ENCODE results near the gene C17orf113. TPM values are rescaled to one million over a fixed set of nuclear protein-coding genes. Genes with fewer than 3 reads are reported as not detected.

Gene C17orf113
- total RNA-seq, 1 experiment from 2014 or later = 2.3 TPM

DNA sequence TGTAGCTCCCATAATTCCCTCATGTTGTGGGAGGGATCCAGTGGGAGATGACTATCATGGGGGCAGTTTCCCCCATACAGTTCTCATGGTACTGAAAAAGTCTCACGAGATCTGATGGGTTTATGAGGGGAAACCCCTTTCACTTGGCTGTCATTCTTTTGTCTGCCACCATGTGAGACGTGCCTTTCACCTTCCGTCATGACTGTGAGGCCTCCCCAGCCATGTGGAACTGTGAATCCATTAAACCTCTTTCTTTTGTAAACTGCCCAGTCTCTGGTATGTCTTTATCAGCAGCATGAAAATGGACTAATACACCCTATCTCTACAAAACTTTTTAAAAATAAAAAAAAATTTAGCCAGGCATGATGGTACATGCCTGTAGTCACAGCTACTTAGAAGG lies 6.2 kb upstream of the C17orf113 start:
- RAD21 ChIA-PET (ENCODE audit: low non-redundant PET in 1 of 2, low total read pairs in 2 of 2, uncharacterized antibody in 2 of 2, unreplicated experiment in 2 of 2) = no interaction called here
- Histone ChIP-seq H3K4me1 (ENCODE audit: control insufficient read depth in 1 of 2, insufficient read depth in 2 of 2, low read length in 2 of 2) (peaks cover 12 to 19% of the 10 kb centered on the region in 2 experiments), H3K27me3 (ENCODE audit: insufficient read depth, low read length) (peaks cover 11% of the 10 kb centered on the region; the same call in 1 of the 2 replicates), H3K9ac (ENCODE audit: low read length) (no peak overlapping the region), H3K4me3 (replicated peaks in 1 of 2; ENCODE audit: low read depth in 1 of 2, low read length in 2 of 2) (no peak overlapping the region), H3K79me2 (ENCODE audit: insufficient read depth, low read length) (no peaks in the 10 kb centered on the region), H3K9me3 (ENCODE audit: control insufficient read depth in 1 of 2, insufficient read depth in 1 of 2, low read depth in 1 of 2, low read length in 2 of 2) (no peaks in the 10 kb centered on the region), H3K4me2 (ENCODE audit: low read length) (no peak overlapping the region), H3K27ac (ENCODE audit: low read depth, low read length) (no peak overlapping the region), H2AFZ (ENCODE audit: low read depth, low read length, poor library complexity, severe bottlenecking) (no peak overlapping the region), H3K9me2 (ENCODE audit: insufficient read depth) (no peaks in the 10 kb centered on the region), H4K20me1 (ENCODE audit: insufficient read depth) (no peaks in the 10 kb centered on the region), H3K36me3 (ENCODE audit: control insufficient read depth in 1 of 2, insufficient read depth in 2 of 2, low read length in 2 of 2) (no peaks in the 10 kb centered on the region)
- ATAC-seq (no peak), DNase-seq (ENCODE audit: low read depth, low spot score) (no peak)
- intact Hi-C loops (cut with micrococcal nuclease) = no loop called here
- POLR2A ChIA-PET = no interaction called here
- BruUV-seq (replicated peaks) = no TSS peak
- CTCF ChIA-PET = interaction anchor here (1.4 kb wide), 1 partner anchor 9 kb away, joined by 4 read pairs; no protein-coding TSS in a partner anchor
- TF ChIP-seq EGR1 (IDR thresholded peaks at IDR 0.05; ENCODE audit: low read depth) (no peak), POLR2AphosphoS5 (IDR thresholded peaks at IDR 0.05; ENCODE audit: low read depth, low read length) (no peak), EZH2 (IDR thresholded peaks at IDR 0.05) (no peak), SP1 (IDR thresholded peaks at IDR 0.05; ENCODE audit: low read depth) (no peak), POLR2A (IDR thresholded peaks at IDR 0.05; ENCODE audit: borderline replicate concordance, extremely low read depth, insufficient read depth, insufficient read length) (no peak)
- TF ChIP-seq, protein P1, sequence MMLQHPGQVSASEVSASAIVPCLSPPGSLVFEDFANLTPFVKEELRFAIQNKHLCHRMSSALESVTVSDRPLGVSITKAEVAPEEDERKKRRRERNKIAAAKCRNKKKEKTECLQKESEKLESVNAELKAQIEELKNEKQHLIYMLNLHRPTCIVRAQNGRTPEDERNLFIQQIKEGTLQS (IDR thresholded peaks at IDR 0.05) = no peak

DNA sequence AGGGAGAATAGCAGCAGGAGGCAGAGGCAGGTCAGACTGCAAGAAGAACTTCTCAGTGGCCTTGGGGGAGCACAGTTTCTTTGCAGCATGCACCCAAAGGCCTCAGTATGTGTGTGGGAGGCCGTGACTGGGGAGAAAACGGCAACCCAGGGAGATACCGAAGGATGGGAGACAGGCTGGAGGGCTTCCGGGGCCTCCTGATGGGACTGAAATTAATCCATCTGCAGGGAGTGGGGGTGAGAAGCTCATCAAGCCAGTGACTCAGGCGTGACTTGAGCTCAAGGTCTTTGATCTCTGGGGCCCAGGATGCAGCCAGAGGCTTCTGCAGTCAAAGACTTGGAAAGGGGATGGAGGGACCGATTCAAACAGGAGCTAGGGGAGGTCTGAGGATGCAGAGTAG lies 5.1 kb upstream of the C17orf113 start:
- Histone ChIP-seq H3K4me1 (ENCODE audit: control insufficient read depth in 1 of 2, insufficient read depth in 2 of 2, low read length in 2 of 2) (peaks cover 15 to 29% of the 10 kb centered on the region in 2 experiments), H3K9ac (ENCODE audit: low read length) (no peak overlapping the region), H3K9me2 (ENCODE audit: insufficient read depth) (no peaks in the 10 kb centered on the region), H3K4me3 (replicated peaks in 1 of 2; ENCODE audit: low read depth in 1 of 2, low read length in 2 of 2) (no peak overlapping the region), H3K36me3 (ENCODE audit: control insufficient read depth in 1 of 2, insufficient read depth in 2 of 2, low read length in 2 of 2) (no peaks in the 10 kb centered on the region), H2AFZ (ENCODE audit: low read depth, low read length, poor library complexity, severe bottlenecking) (no peak overlapping the region), H3K4me2 (ENCODE audit: low read length) (peak overlapping the region; percentile 46), H3K27me3 (ENCODE audit: insufficient read depth, low read length) (peaks cover 11% of the 10 kb centered on the region; the same call in 1 of the 2 replicates), H3K27ac (ENCODE audit: low read depth, low read length) (no peak overlapping the region), H3K79me2 (ENCODE audit: insufficient read depth, low read length) (no peaks in the 10 kb centered on the region), H3K9me3 (ENCODE audit: control insufficient read depth in 1 of 2, insufficient read depth in 1 of 2, low read depth in 1 of 2, low read length in 2 of 2) (no peaks in the 10 kb centered on the region), H4K20me1 (ENCODE audit: insufficient read depth) (no peaks in the 10 kb centered on the region)
- DNase-seq (ENCODE audit: low read depth, low spot score) (no peak), ATAC-seq (peak; percentile 65)
- intact Hi-C loops (cut with micrococcal nuclease) = no loop called here
- TF ChIP-seq TCF7L2 (IDR thresholded peaks at IDR 0.05; ENCODE audit: borderline replicate concordance, extremely low read depth, insufficient read depth, insufficient read length) (peak; percentile 95), ZFX (IDR thresholded peaks at IDR 0.05) (no peak)
- RAD21 ChIA-PET (ENCODE audit: low non-redundant PET in 1 of 2, low total read pairs in 2 of 2, uncharacterized antibody in 2 of 2, unreplicated experiment in 2 of 2) = no interaction called here
- CTCF ChIA-PET = interaction anchor here (1.0 to 1.4 kb wide), 2 partner anchors 10 to 12 kb away, joined by 4 to 9 read pairs; no protein-coding TSS in a partner anchor
- POLR2A ChIA-PET = interaction anchor here (1.4 kb wide), 1 partner anchor 90 kb away, joined by 4 read pairs; no protein-coding TSS in a partner anchor
- BruUV-seq (replicated peaks) = no TSS peak

Measured in HCT116 (cell line).